Keratinocyte (primary cell): ENCODE results near the gene TRPM2.

Source experiments
- CTCF ChIP-seq, 3 experiments: IDR thresholded peaks in 1 of 3; conservative IDR thresholded peaks in 1 of 3; optimal IDR thresholded peaks in 1 of 3; 2 replicates in 2 of 3; 3 replicates in 1 of 3; pipeline versions ENCODE3 to v1.5.1; 2011; ENCODE audit warnings: low read length in 3 of 3, mild to moderate bottlenecking in 3 of 3, moderate library complexity in 2 of 3, control low read depth in 1 of 3, inconsistent platforms in 1 of 3; ENCODE audit not compliant: insufficient read depth in 2 of 3; ENCODE audit errors: extremely low read depth in 1 of 3
- EZH2 ChIP-seq: IDR thresholded peaks from one replicate; pipeline ENCODE4 v1.6.1; 2012; ENCODE audit warnings: inconsistent platforms, mild to moderate bottlenecking, low read length, moderate library complexity

- TF ChIP-seq CTCF (optimal IDR thresholded peaks at IDR 0.05 in 1 of 3, IDR thresholded peaks at IDR 0.05 in 1 of 3, conservative IDR thresholded peaks at IDR 0.05 in 1 of 3; ENCODE audit: extremely low read depth in 1 of 3, insufficient read depth in 2 of 3, low read length in 3 of 3) (no peak), EZH2 (no peak)
Measured at GRCh38 chr21:44473915-44474555, 120.6 kb downstream of the TRPM2 start.
